Activated CD8-positive, alpha-beta T cell treated with anti-CD3 and anti-CD28 coated beads, Interleukin-2, amount 10 ng/mL, durations not matched to agents 7 days and 5 days (primary cell): Measurements from ENCODE around the gene C4orf36. TPM values are rescaled to one million over a fixed set of nuclear protein-coding genes. Genes with fewer than 3 reads are reported as not detected.

Experiments used
- ATAC-seq: fragments of 150-1000 bp; cut with Tn5 transposase; one replicate; pipeline ENCODE4 v1.10.0; 2021; ENCODE audit warnings: moderate library complexity
- CTCF ChIA-PET: fragments of 350-600 bp; sonication (Branson Sonifier 250); formaldehyde crosslinking; loops from one replicate; lab custom pipeline; 2021; ENCODE audit warnings: antibody characterized with exemption; lab: Charles Lee
- POLR2A ChIA-PET: fragments of 350-600 bp; sonication (Branson Sonifier 250); formaldehyde crosslinking; loops from one replicate; lab custom pipeline; 2021; ENCODE audit warnings: antibody characterized with exemption; lab: Charles Lee
- DNase-seq: peaks from one replicate; pipeline ENCODE4 v3.0.0-alpha.2; 2020
- H3K27ac Mint-ChIP-seq: one replicate; pipeline ENCODE4 v1.8.0; 2021; ENCODE audit warnings: mild to moderate bottlenecking, mixed read lengths
- H3K27me3 Mint-ChIP-seq: one replicate; pipeline ENCODE4 v1.8.0; 2021; ENCODE audit warnings: low read depth, mixed read lengths
- H3K36me3 Mint-ChIP-seq: one replicate; pipeline ENCODE4 v1.8.0; 2021; ENCODE audit warnings: low read depth, mixed read lengths
- H3K4me1 Mint-ChIP-seq: one replicate; pipeline ENCODE4 v1.8.0; 2021; ENCODE audit warnings: low read depth, mixed read lengths
- H3K4me3 Mint-ChIP-seq: one replicate; pipeline ENCODE4 v1.8.0; 2021; ENCODE audit warnings: mild to moderate bottlenecking, mixed read lengths
- H3K9me3 Mint-ChIP-seq: one replicate; pipeline ENCODE4 v1.8.0; 2022; ENCODE audit warnings: mixed read lengths; ENCODE audit not compliant: insufficient read depth
- total RNA-seq, 2 experiments: library from RNA; stranded (reverse); gene quantifications; one replicate each; pipeline ENCODE4 v1.2.3, GENCODE V29; 2021

C4orf36 gene, protein sequence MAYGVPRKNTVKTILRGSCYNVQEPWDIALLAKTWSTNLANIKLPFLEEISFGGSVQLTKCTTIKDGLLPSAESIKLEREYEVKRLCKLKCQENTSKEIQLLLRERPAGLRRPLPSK
- total RNA-seq: under 1 TPM in 1 of 2 experiments, not detected in 1; 0.37 TPM

- DNase-seq (peak; percentile 38), ATAC-seq (peak; percentile 76)
- Mint-ChIP-seq H3K9me3 (no peaks in the 10 kb centered on the region), H3K27ac (no peak within 1 kb of the TSS), H3K36me3 (no peaks in the 10 kb centered on the region), H3K4me1 (peaks cover 3% of the 10 kb centered on the region), H3K27me3 (peaks cover 21% of the 10 kb centered on the region), H3K4me3 (peak within 1 kb of the TSS; percentile 72)
- CTCF ChIA-PET: interaction anchor here (1.2 to 2.0 kb wide), 2 partner anchors 393 to 396 kb away, joined by 5 to 8 read pairs; no protein-coding TSS in a partner anchor
- POLR2A ChIA-PET: no interaction called here
These were observed at the start of gene C4orf36 for GRCh38 chr4:86891762-86892635. Gene C4orf36, minus strand, starts transcription at chr4:86892422. Its CDS starts 902 bp downstream, at chr4:86891520.

- ATAC-seq: no peak
- H3K9me3 Mint-ChIP-seq: no peaks in the 10 kb centered on the region
- H3K27me3 Mint-ChIP-seq: no peaks in the 10 kb centered on the region
- peaks cover 10% of the 10 kb centered on the region for H3K36me3 Mint-ChIP-seq
- H3K4me1 Mint-ChIP-seq: peaks cover 38% of the 10 kb centered on the region
- no peak overlapping the region for H3K27ac Mint-ChIP-seq
- CTCF ChIA-PET: interaction anchor here (1.1 to 3.6 kb wide), 4 partner anchors 19 to 152 kb away, joined by 3 to 16 read pairs (median 4); no protein-coding TSS in a partner anchor
- no peak for DNase-seq
- POLR2A ChIA-PET: interaction anchor here (7.6 kb wide), 1 partner anchor 66 kb away, joined by 209 read pairs; no protein-coding TSS in a partner anchor
- no peak overlapping the region for H3K4me3 Mint-ChIP-seq
These were observed 48.8 kb upstream of the C4orf36 start for GRCh38 chr4:86940920-86941460.

DNA sequence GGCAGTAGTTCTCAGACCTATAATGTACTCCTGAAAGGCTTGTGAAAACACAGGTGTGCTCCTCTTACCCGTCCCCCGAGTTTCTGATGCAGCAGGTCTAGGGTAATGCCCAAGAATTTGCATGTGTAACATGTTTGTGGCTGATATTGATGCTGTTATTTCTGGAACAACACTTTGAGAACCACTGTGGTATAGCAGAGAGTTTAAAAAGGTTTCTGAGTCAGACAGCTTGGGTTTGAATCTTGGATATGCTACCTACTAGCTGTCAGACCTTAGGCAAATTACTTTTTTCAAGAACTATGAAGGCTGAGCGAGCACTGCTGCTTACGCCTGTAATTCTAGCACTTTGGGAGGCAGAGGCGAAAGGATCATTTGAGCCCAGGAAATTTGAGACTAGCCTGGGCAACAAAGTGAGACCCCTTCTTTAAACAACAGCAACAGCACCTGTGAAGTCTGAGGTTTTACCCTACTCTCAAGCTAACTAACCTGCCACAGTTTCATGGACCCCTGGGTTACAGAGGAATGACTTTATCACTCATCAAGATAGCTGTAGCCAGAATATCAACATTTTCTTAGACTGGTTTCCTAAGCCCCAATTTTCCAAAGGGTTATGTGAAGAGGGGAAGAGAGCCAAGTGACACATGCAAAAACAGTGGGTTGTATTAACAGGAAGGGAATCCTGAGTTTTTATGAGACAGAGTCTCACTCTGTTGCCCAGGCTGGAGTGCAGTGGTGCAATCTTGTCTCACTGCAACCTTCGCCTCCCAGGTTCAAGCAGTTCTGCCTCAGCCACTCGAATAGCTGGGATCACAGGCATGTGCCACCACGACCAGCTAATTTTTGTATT, 47.7 kb upstream of the C4orf36 start:
- Mint-ChIP-seq H3K27ac (peak overlapping the region; percentile 66), H3K27me3 (no peaks in the 10 kb centered on the region), H3K9me3 (no peaks in the 10 kb centered on the region), H3K36me3 (peaks cover 10% of the 10 kb centered on the region), H3K4me3 (peak overlapping the region; percentile 53), H3K4me1 (peaks cover 41% of the 10 kb centered on the region)
- CTCF ChIA-PET: interaction anchor here (1.1 to 3.6 kb wide), 5 partner anchors 17 to 153 kb away, joined by 3 to 17 read pairs (median 5); no protein-coding TSS in a partner anchor
- no peak for DNase-seq
- POLR2A ChIA-PET: interaction anchor here (1.5 to 7.6 kb wide), 2 partner anchors 18 to 67 kb away, joined by 4 to 209 read pairs; no protein-coding TSS in a partner anchor
- no peak for ATAC-seq

- DNase-seq (no peak), ATAC-seq (no peak)
- ChIA-PET POLR2A (interaction anchor here (1.5 to 7.6 kb wide), 2 partner anchors 17 to 68 kb away, joined by 4 to 209 read pairs; no protein-coding TSS in a partner anchor), CTCF (interaction anchor here (0.9 to 3.6 kb wide), 5 partner anchors 16 to 154 kb away, joined by 3 to 17 read pairs (median 3); no protein-coding TSS in a partner anchor)
- Mint-ChIP-seq H3K4me1 (peaks cover 43% of the 10 kb centered on the region), H3K27me3 (no peaks in the 10 kb centered on the region), H3K27ac (peak overlapping the region; percentile 66), H3K9me3 (no peaks in the 10 kb centered on the region), H3K36me3 (peaks cover 10% of the 10 kb centered on the region), H3K4me3 (peak overlapping the region; percentile 53)
These were observed 46.7 kb upstream of the C4orf36 start for GRCh38 chr4:86938771-86939520.

- peaks cover 10% of the 10 kb centered on the region for H3K36me3 Mint-ChIP-seq
- DNase-seq (peak; percentile 81), ATAC-seq (peak; percentile 64)
- H3K4me3 Mint-ChIP-seq: peak overlapping the region; percentile 79
- H3K4me1 Mint-ChIP-seq: peaks cover 49% of the 10 kb centered on the region
- H3K27me3 Mint-ChIP-seq: no peaks in the 10 kb centered on the region
- ChIA-PET POLR2A (interaction anchor here (0.6 to 7.6 kb wide), 14 partner anchors 14 to 456 kb away, joined by 3 to 209 read pairs (median 3); no protein-coding TSS in a partner anchor), CTCF (interaction anchor here (0.7 to 4.7 kb wide), 11 partner anchors 10 to 284 kb away, joined by 3 to 53 read pairs (median 3); partner anchors contain the start of gene KLHL8)
- peak overlapping the region; percentile 87 for H3K27ac Mint-ChIP-seq
- no peaks in the 10 kb centered on the region for H3K9me3 Mint-ChIP-seq
These were observed 43.9 kb upstream of the C4orf36 start for GRCh38 chr4:86935853-86936733.

- H3K4me1 Mint-ChIP-seq: peaks cover 49% of the 10 kb centered on the region
- H3K27ac Mint-ChIP-seq: peak overlapping the region; percentile 87
- peak overlapping the region; percentile 79 for H3K4me3 Mint-ChIP-seq
- ChIA-PET POLR2A (interaction anchor here (0.7 to 7.6 kb wide), 8 partner anchors 13 to 138 kb away, joined by 3 to 209 read pairs (median 4); no protein-coding TSS in a partner anchor), CTCF (interaction anchor here (0.9 to 4.7 kb wide), 10 partner anchors 8 to 284 kb away, joined by 3 to 53 read pairs (median 6); partner anchors contain the start of gene KLHL8)
- H3K9me3 Mint-ChIP-seq: no peaks in the 10 kb centered on the region
- H3K27me3 Mint-ChIP-seq: no peaks in the 10 kb centered on the region
- no peak for ATAC-seq
- no peak for DNase-seq
- H3K36me3 Mint-ChIP-seq: peaks cover 10% of the 10 kb centered on the region
These were observed 43.3 kb upstream of the C4orf36 start for GRCh38 chr4:86935566-86935852.

DNA sequence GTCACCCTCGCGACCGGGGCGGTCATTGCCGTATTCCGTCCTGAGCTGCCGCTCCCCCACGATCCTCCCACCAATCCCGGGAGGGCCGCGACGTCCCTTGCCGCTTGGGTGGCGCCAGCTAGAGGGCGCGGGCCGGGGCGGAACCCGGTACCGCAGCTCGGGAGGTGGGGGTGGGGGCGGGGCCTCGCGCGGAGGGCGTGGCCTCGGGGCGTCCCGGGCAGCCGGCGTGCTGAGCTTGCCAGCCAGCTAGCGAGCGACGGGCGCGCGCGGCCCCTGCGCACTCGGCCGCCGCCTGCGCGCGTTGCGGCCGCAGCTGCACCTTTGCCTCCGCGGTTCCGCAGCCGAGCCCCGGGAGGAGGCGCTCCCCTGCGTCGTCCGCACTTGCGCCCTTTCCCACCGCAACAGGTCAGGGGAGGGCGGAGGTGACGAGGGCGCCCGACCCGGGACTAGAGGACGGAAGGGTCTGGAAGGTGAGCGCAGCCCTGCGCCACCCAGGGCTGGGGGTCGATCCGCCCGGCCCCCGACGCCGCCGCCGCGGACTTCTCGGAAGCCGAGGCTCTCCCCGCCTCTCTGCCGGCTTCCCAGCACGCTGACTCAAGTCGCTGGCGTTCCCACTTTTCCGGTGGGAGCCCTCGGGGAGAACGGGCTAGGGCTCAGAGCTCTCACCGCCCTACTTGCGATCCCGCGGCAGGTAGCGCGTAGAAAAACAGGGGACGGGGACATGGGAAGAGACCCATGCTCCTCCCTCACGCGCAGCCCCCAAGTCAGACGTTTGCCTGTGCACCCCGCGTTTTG, 42.7 kb upstream of the C4orf36 start, which contains the start of gene AFF1:
TSS of gene AFF1 (plus strand) at position 241 of the 795 bp plus-strand sequence. CDS start 13,523 bp downstream, outside the sequence.
- H3K9me3 Mint-ChIP-seq: no peaks in the 10 kb centered on the region
- H3K4me1 Mint-ChIP-seq: peaks cover 47% of the 10 kb centered on the region
- DNase-seq (peak; percentile 92), ATAC-seq (peak; percentile 76)
- POLR2A ChIA-PET: interaction anchor here (0.7 to 7.6 kb wide), 13 partner anchors 12 to 170 kb away, joined by 3 to 209 read pairs (median 4); no protein-coding TSS in a partner anchor
- H3K4me3 Mint-ChIP-seq: peak within 1 kb of the TSS; percentile 88
- H3K27ac Mint-ChIP-seq: peak within 1 kb of the TSS; percentile 92
- H3K27me3 Mint-ChIP-seq: no peaks in the 10 kb centered on the region
- peaks cover 10% of the 10 kb centered on the region for H3K36me3 Mint-ChIP-seq
- CTCF ChIA-PET: interaction anchor here (0.6 to 4.7 kb wide), 22 partner anchors 8 to 532 kb away, joined by 3 to 53 read pairs (median 4); partner anchors contain the start of gene KLHL8

DNA sequence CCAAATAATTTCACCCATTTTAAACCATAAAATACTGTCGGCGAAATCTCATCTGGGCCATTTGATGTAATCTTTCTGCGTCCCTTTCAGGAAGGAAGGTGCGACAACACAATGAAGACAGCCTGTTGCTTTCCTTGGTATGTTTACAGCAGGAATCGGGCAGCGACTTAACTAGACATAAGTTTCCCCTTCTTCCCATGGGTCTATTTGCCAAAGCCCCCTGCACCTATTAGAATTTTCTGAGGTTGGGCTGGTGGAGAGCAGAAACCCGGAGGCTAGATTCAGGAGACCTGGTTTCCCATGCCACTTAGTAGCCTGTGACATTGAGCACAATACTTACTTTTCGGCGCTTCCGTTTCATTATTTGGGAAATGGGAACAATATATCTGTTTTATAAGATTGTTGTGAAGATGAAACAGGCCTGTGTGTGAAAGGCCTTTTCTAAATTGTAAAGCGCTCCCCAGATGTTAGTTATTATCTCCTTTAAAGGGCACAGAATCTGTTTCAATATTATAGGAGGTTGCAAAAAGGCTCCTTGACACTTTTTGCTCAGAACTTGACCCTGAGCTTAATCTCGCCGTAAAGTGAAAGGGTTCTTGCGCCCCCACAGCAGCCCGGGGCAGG, 42.0 kb upstream of the C4orf36 start:
- ChIA-PET POLR2A (interaction anchor here (0.8 to 7.6 kb wide), 10 partner anchors 12 to 171 kb away, joined by 3 to 209 read pairs (median 4); no protein-coding TSS in a partner anchor), CTCF (interaction anchor here (0.6 to 4.7 kb wide), 22 partner anchors 9 to 533 kb away, joined by 3 to 53 read pairs (median 4); partner anchors contain the start of gene KLHL8)
- DNase-seq: peak; percentile 39
- no peak for ATAC-seq
- peak overlapping the region; percentile 88 for H3K4me3 Mint-ChIP-seq
- H3K36me3 Mint-ChIP-seq: peaks cover 4% of the 10 kb centered on the region
- H3K4me1 Mint-ChIP-seq: peaks cover 40% of the 10 kb centered on the region
- peak overlapping the region; percentile 92 for H3K27ac Mint-ChIP-seq
- H3K27me3 Mint-ChIP-seq: no peaks in the 10 kb centered on the region
- no peaks in the 10 kb centered on the region for H3K9me3 Mint-ChIP-seq
